ENCODE measurements around the gene MCF2L.

The MCF2L gene

DNA sequence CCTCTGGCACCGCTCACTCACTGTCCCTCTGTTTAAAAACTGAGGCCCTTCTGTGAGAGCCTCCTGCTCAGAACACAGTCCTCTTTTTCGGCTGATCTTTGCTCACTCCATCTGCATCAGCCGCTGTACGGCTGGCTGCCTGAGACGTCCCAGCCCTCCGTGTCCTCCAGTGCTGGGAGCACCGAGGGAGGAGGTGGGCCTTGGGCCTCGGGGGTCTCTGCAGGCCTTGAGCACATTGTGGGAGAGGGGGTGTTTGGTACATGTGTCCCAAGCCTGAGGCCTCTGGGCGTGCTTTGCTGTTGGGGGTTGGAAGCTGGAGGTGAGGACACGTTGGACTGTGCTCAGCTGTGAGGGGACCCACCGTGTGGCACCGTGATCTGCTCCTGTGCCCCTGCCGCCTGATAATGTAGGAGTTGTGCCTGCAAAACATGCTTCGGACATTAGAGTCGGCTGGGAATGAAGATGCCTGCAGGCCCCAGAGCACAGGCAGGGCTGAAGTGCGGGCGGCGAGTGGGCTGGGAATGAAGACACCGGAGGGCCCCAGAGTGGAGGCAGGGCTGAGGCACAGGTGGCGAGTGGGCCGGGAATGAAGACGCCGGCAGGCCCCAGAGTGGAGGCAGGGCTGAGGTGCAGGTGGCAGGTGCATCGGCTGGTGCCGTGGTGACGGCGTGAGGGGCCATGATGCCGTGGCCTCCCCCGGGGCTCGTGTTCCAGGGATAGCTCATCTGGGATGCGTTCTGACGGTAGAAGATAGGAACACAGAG lies 30.6 kb downstream of the MCF2L start:
- DNase-seq: no peak

DNA sequence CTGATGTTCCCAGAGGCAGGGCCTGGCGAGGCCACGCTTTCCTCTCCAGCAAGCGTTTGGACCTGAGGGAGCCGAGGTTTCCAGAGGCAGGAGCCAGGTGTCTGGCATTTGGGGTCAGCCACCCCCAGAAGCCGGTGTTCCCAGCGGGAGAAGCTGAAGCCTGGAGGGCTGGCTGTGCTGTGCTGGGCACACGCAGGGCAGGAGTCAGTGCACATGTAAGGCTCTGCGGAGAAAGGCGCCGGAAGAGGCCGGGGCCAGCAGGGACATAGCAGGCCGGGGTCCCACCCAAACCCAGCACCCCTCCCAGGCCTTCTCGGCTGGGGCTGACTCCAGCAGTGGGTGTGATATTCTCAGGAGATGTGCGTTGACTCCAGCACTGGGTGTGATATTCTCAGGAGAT lies 31.6 kb downstream of the MCF2L start:
- DNase-seq: no peak

DNA sequence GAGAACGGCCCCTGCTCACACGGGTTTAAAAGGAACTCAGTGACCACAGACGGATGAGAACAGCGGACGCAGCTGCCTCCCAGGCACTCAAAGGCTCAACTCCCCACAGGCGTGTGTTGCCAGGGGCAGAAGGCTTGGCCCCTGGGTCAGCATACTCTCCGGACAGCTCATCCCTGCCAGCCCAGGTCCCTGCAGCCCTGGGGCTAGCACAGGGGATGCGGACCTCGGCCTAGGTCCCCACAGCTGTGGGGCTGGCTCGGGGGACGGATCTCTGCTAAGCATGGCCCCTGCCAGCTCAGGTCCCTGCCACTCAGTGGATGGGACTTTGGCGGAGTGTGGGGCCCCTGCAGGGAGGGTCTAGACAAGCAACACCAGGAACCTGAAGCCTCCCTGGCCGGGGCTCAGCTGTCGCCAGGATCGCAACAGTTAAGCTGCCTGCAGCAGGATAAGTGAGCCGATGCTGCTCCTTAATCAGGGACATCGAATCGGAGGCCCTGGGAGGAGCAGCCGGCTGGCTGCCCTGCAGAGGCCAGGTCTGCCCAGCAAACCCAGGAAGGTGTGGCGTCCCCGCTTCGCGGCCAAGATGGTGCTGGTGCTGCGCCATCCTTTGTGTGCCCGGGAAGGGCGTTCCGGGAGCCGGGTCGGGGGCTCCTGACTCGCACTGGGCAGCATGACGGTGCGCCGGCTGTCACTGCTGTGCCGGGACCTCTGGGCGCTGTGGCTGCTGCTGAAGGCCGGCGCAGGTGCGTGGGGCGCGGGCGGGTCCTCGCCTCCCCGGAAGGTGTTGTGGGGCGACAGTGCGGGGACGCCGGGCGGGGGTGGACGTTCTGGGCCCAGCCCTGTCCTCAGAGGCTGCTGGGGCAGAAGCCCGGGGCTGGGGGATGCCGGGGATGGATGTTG lies 32.5 kb downstream of the MCF2L start:
- DNase-seq: peak; percentile 65

GRCh38 chr13:113002206-113002912 lies 33.3 kb downstream of the MCF2L start:
- no peak for DNase-seq

GRCh38 chr13:113002913-113003290 lies 33.9 kb downstream of the MCF2L start:
- DNase-seq: no peak

GRCh38 chr13:113004126-113004525 lies 35.1 kb downstream of the MCF2L start:
- DNase-seq: no peak

DNA sequence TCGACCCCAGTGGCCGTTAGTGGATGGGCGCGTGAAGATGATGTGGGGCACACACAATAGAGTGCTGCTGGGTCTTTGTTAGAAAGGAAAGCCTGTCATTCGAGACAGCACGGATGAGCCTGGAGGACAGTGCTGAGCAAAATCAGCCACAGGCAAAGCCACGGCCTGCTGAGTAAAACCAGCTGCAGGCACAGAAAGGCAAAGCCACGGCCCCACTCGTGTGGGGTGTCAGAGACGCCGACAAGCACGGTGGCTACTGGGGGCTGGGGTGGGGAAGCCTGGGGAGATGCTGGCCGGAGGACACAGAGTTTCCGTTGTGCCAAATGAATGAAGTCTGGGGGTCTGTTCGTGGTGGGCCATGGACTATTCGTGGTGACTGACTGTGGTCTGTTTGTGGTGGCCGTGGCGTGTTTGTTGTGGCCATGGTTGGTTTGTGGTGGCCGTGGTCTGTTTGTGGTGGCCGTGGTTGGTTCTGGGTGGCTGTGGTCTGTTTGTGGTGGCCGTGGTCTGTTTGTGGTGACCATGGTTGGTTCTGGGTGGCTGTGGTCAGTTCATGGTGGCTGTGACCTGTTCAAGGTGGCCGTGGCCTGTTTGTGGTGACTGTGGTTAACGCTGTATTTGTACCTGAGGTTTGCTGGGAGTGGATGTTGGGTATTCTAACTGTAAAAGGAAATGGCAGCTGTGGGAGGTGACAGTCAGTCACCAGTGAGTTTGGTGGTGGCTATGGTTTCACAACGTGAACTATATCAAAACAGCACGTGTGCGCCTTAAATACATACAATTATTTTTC lies 36.3 kb downstream of the MCF2L start:
- no peak for DNase-seq

DNA sequence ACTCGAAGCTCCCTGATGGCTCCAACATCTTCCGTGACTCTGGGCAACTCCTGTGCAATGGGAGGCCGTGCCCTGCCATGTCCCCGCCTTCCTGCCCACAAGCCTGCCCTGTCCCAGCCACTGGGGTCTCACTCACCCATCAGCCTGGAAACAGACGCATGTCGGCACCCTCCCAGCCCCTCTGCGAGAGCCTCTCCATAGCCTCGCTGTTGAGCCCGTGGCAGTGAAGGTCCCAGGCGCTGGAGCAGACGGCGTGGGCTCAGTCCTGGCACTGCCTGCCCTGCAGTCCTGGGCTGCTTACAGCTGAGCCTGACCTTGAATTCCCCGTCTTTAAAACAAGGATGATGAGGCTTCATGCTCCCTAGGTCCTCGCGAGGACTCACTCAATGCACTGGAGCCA lies 37.0 kb downstream of the MCF2L start:
- DNase-seq: no peak

- no peak for DNase-seq
These were observed 37.6 kb downstream of the MCF2L start for GRCh38 chr13:113006660-113007059.

DNA sequence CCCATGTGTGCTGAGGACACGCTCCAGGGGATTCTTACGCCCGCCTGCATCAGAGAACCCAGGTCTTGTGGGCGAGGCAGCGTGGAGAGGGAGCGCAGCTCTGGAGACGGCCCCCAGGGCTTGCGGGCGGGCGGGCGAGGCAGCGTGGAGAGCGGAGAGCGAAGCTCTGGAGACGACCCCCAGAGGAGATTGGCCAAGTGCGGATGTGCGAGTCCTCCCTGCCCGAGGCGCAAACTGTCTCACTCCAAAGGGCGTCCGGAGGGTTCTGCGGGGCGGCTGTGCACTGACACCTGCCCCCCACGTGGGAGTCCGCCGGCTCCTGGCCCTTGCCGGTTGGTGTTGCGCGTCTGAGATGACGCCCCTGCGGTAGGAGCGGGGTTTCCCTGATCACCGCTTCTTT lies 39.8 kb downstream of the MCF2L start:
- no peak for DNase-seq

GRCh38 chr13:113009743-113010509 lies 40.9 kb downstream of the MCF2L start:
- DNase-seq: no peak

DNA sequence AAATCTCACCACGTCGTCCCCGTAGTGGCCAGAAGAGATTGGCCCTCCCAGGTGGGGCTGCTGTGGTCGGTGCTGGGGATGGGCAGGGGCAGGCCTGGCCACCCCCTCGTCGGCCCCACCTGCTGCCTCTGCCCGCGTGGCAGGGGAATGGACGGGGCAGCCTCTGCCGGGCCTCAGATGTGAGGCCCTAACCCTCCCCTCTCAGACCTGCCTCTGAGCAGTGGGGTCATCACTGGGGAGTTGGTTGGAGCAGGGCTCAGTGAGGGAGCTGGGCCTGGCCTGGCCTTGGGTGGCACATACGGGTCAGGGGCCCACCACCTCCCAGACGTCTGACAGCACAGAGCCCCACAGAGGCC lies 41.5 kb downstream of the MCF2L start:
- no peak for DNase-seq

GRCh38 chr13:113013303-113013702 lies 44.3 kb downstream of the MCF2L start:
- DNase-seq: no peak

- no peak for DNase-seq
These were observed 45.1 kb downstream of the MCF2L start for GRCh38 chr13:113013878-113014751.

DNA sequence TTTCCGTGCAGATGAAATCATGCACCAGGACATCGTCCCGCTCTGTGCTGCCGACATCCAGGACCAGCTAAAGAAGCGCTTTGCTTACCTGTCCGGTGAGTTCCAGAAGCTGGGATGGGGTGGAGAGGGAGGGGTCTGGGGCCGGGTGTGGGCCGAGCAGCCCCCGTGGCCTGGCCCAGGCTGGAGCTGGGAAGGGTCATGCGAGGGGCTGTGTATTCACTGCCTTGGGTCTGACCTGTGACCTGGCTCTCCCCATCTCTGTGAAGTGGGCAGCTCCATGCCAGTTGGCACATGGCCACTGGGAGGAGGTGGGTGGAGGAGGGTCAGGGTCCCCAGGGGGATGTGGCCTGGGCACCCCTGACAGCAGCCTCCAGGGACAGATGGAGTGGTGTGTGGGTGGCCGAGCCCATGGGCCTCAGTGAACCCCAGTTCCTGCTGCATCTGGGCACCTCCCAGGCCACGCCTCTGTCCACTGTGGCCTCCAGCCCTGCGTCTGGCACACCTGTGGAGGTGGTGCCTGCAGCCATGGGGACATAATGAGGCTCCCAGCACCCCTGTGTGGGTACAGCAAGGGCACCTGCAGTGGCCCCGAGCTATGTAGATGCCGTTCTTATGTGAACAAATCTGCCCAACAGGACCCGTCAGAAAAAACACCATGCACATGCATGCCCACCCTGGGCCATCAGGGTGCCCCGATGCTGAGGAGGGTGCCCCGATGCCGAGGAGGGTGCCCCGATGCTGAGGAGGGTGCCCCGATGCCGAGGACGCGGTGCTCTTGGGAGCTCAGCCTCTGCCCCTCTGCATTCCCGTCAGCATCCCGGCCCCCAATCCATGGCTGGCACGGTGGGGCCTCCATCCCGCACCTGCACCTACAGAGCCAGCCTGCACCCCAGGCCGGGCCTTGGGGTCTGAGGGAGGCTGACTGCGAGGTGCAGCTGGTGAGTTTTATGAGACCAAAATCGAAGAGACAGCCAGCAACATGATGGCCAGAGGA lies 46.0 kb downstream of the MCF2L start:
- DNase-seq: no peak

DNA sequence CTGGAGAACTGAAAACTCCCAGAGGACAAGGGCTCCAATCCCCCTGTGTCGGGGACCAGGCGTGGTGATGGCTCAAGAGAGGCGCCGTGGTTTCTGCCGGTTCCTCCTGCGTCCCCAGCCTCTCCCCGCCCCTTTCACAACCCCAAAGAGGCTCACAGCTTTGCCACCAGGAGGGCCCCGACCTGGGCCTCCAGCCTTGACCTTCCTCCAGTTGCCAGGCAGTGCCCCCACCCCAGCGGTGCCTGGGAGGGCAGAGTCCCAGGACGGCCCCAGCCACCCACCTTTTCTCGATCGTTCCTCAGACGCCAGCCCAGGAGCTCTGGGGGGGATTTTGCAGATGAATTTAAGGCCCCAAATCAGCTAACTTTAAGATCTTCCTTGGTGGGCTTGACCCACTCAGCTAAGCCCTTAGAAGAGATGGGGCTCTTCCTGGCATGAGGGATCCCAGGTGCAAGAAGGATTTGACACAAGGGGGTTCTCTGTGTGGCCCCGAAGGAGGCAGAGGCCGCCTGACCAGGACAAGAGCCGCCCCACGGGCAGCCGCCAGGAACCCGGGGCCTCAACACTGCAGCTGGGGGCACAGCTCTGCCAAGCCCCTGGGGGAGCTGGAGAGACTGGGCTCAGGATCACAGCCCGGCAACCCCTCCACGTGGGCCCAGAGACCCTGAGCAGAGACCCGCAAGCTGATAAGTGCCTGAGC lies 47.0 kb downstream of the MCF2L start:
- DNase-seq: no peak

DNA sequence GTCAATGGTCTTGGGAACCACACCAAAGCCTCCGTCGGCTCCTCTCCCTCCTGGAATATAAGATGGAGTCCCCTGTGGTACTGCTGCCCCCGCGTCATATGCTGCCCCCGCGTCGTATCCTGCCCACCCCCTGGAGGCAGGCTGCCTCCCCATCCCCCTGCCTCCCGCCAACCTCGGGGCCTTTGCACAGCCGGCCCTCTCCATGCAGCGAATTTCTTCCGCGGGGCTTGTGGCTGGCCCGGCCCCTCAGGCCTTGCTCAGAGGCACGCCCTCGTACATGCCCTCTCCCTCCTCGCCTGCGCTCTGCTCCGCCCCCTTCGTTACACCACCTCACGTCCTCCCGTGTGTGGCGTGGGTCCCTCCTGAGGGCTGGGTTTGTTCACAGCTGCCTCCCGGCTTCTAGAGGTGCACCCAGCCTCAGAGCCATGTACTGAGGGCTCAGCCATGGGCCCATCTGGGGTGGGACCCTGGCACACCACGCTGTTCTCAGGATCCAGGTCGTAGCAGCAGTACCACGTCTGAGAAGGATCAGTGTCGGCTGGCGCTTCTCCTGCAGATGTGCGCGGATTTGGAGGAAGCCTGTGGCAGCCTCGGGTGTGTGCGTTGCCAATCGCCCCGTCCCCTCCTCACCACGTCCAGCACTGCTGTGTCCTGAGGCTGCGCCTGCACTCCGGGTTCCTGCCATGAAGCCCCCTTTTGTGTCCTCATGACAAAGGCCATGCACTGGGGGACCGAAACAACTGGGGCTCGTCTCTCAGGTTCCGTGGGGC lies 47.7 kb downstream of the MCF2L start:
- DNase-seq: no peak

All from midbrain (tissue), 1 donor.